ENCODE measurements around the gene PCNA. TPM values are rescaled to one million over a fixed set of nuclear protein-coding genes. Genes with fewer than 3 reads are reported as not detected.

The PCNA gene
- total RNA-seq, 1 donor from 2014 or later: 87.5 TPM

GRCh38 chr20:5153152-5153467, 33.4 kb upstream of the PCNA start:
- no peak for DNase-seq (ENCODE audit: low spot score in 2 of 2, unreplicated experiment in 2 of 2)
- H3K27ac Mint-ChIP-seq: no peak overlapping the region
- peaks cover 26% of the 10 kb centered on the region for H3K4me1 Mint-ChIP-seq
- no peaks in the 10 kb centered on the region for H3K27me3 Mint-ChIP-seq (ENCODE audit: low read depth)
- H3K36me3 Mint-ChIP-seq: no peaks in the 10 kb centered on the region
- no peak overlapping the region for H3K4me3 Mint-ChIP-seq
- no peaks in the 10 kb centered on the region for H3K9me3 Mint-ChIP-seq
- TF ChIP-seq, protein P1, sequence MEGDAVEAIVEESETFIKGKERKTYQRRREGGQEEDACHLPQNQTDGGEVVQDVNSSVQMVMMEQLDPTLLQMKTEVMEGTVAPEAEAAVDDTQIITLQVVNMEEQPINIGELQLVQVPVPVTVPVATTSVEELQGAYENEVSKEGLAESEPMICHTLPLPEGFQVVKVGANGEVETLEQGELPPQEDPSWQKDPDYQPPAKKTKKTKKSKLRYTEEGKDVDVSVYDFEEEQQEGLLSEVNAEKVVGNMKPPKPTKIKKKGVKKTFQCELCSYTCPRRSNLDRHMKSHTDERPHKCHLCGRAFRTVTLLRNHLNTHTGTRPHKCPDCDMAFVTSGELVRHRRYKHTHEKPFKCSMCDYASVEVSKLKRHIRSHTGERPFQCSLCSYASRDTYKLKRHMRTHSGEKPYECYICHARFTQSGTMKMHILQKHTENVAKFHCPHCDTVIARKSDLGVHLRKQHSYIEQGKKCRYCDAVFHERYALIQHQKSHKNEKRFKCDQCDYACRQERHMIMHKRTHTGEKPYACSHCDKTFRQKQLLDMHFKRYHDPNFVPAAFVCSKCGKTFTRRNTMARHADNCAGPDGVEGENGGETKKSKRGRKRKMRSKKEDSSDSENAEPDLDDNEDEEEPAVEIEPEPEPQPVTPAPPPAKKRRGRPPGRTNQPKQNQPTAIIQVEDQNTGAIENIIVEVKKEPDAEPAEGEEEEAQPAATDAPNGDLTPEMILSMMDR (IDR thresholded peaks at IDR 0.05; ENCODE audit: unreplicated experiment): no peak

DNA sequence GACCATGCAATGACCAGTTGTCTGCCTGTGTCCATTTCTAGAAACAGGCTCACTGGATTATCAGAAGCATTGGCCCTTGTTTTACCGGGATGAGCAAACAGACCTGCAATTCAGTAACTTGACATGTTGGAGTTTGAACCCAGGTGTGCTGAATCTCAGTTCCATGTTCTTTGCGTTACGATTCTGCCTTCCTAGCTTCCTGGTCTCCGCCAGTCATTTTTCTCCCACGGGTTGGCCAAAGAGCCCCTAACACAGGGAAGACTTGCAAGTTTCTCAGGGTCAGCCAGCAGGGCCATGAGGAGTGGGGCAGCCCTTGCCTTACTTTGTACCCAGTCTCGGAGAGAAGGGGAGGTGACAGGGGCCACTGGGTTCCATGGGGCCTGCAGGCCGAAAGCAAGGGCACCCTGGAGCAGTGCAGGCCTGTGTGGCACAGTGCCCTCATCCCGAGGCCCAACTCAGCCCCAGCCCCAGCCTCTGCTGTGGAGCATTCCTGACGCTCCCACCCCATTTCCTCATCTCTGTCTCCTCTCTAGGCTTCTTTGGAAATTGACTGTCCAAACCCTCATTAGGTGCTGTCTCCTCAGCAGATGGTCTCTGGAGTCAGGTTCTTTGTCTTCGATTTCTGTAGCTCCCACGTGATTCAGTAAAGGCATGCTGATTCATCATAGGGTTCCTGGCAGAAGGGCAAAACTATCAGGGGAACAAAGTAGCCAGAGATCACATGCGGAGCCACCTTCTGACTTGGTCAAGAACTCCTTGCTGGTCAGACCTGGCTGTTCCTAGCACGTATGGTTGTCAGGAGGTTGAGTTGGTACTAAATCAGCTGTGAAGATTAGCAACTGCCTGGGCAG, 30.7 kb upstream of the PCNA start:
- H3K27me3 Mint-ChIP-seq (ENCODE audit: low read depth): no peaks in the 10 kb centered on the region
- H3K27ac Mint-ChIP-seq: peak overlapping the region; percentile 33
- H3K4me1 Mint-ChIP-seq: peaks cover 16% of the 10 kb centered on the region
- H3K9me3 Mint-ChIP-seq: no peaks in the 10 kb centered on the region
- TF ChIP-seq, protein P1 (IDR thresholded peaks at IDR 0.05; ENCODE audit: unreplicated experiment): no peak
- no peaks in the 10 kb centered on the region for H3K36me3 Mint-ChIP-seq
- no peak overlapping the region for H3K4me3 Mint-ChIP-seq
- no peak for DNase-seq (ENCODE audit: low spot score in 2 of 2, unreplicated experiment in 2 of 2)

DNA sequence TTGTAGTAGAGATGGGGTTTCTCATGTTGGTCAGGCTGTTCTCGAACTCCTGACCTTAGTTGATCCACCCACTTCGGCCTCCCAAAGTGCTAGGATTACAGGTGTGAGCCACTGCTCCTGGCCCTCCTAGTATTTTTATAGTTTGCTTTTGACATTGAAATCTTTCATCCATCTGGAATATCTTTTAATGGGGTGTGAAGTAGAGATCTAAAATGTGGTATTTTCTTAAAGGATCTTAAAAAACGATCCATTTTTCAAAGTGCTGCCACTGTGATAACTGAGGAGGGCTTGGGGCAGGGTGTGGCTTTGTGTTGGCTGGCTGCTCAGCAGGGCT, 30.1 kb upstream of the PCNA start:
- Mint-ChIP-seq H3K4me1 (peaks cover 10% of the 10 kb centered on the region), H3K9me3 (no peaks in the 10 kb centered on the region), H3K27ac (no peak overlapping the region), H3K4me3 (no peak overlapping the region), H3K36me3 (no peaks in the 10 kb centered on the region), H3K27me3 (ENCODE audit: low read depth) (no peaks in the 10 kb centered on the region)
- no peak for DNase-seq (ENCODE audit: low spot score in 2 of 2, unreplicated experiment in 2 of 2)
- TF ChIP-seq, protein P1 (IDR thresholded peaks at IDR 0.05; ENCODE audit: unreplicated experiment): no peak

- Mint-ChIP-seq H3K9me3 (no peaks in the 10 kb centered on the region), H3K4me1 (peaks cover 1% of the 10 kb centered on the region), H3K27ac (no peak overlapping the region), H3K27me3 (ENCODE audit: low read depth) (no peaks in the 10 kb centered on the region), H3K4me3 (no peak overlapping the region), H3K36me3 (no peaks in the 10 kb centered on the region)
- no peak for DNase-seq (ENCODE audit: low spot score in 2 of 2, unreplicated experiment in 2 of 2)
- TF ChIP-seq, protein P1 (IDR thresholded peaks at IDR 0.05; ENCODE audit: unreplicated experiment): no peak
These were observed 28.8 kb upstream of the PCNA start for GRCh38 chr20:5148581-5148980.

DNA sequence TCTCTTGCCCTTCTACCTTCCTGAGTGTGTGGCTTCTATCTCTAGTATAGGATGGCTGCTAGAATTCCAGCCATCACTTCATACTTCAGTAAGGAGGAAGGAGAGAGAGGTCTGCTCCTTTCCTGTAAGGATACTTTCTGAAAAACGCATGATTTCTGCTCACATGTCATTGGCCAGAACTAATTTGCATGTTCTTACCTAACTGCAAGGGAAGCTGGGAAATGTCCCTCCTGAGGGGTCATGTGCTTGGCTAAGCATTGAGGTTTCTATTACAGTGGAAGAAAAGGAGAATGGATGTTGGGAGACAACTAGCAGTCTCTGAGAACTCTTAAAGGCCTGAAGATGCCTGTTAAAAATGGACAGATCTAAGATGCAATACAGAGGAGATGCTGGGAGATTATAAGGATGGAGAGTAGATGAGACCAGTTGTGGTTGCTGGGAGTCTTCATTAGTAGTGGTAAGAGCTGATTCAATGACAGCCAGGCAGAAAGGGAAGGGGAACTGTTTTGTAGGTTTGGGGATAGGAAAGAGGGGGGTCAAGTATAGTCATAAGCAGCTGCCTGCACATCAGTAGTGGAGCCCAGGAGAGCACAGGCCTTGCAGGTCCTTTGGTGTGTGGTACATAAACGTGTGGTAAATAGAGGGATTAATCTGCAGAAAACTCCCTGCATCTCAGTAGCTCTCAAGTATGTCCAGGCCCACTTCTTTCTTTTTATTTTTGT, 27.3 kb upstream of the PCNA start:
- Mint-ChIP-seq H3K27ac (no peak overlapping the region), H3K4me1 (no peaks in the 10 kb centered on the region), H3K36me3 (no peaks in the 10 kb centered on the region), H3K9me3 (no peaks in the 10 kb centered on the region), H3K27me3 (ENCODE audit: low read depth) (no peaks in the 10 kb centered on the region), H3K4me3 (no peak overlapping the region)
- DNase-seq (ENCODE audit: low spot score in 2 of 2, unreplicated experiment in 2 of 2): no peak
- TF ChIP-seq, protein P1 (IDR thresholded peaks at IDR 0.05; ENCODE audit: unreplicated experiment): no peak

Measured in mesothelial cell of epicardium (in vitro differentiated cells).